Esophagus mucosa (tissue), 1 donor: ENCODE data around the gene AGR3. TPM values are rescaled to one million over a fixed set of nuclear protein-coding genes. Genes with fewer than 3 reads are reported as not detected.
A peak's percentile ranks its signal among the peaks of the same experiment; 100 is the strongest.
"Not testable (repeated sequence)": the region's sequence is repeated elsewhere in the genome, so short reads cannot be mapped to it uniquely, and the experiment has no call there.

ENCODE experiments used
- ATAC-seq: fragments of 200-7000 bp; cut with Tn5 transposase; one replicate; pipeline ENCODE4 v1.9.1; 2020
- total RNA-seq: library from RNA; stranded (reverse); gene quantifications from one replicate; pipeline ENCODE4 v1.2.4, GENCODE V29; 2023
- donor health status: DM: yes; HTN: yes; CAD: no.

Gene AGR3
- total RNA-seq, 1 donor from 2014 or later: not detected

GRCh38 chr7:16891338-16891737, 9.6 kb upstream of the AGR3 start:
- ATAC-seq: peak; percentile 69

GRCh38 chr7:16889851-16890415, 8.2 kb upstream of the AGR3 start:
- ATAC-seq: no peak

GRCh38 chr7:16889305-16889704, 7.5 kb upstream of the AGR3 start:
- no peak for ATAC-seq

- ATAC-seq: no peak
Observed at GRCh38 chr7:16883918-16884317, 2.1 kb upstream of the AGR3 start.

GRCh38 chr7:16880554-16880953, 1.2 kb downstream of the AGR3 start:
- ATAC-seq: no peak

GRCh38 chr7:16879181-16879580, 2.6 kb downstream of the AGR3 start:
- no peak for ATAC-seq

GRCh38 chr7:16875861-16876260, 5.9 kb downstream of the AGR3 start:
- no peak for ATAC-seq

GRCh38 chr7:16874066-16874465, 7.7 kb downstream of the AGR3 start:
- no peak for ATAC-seq

GRCh38 chr7:16867328-16867727, 14.5 kb downstream of the AGR3 start:
- ATAC-seq: no peak

- not testable (repeated sequence) for ATAC-seq
Observed at GRCh38 chr7:16853189-16853588, 28.6 kb downstream of the AGR3 start.

GRCh38 chr7:16851829-16852228, 30.0 kb downstream of the AGR3 start:
- ATAC-seq: no peak

- ATAC-seq: peak; percentile 23
Observed at GRCh38 chr7:16850614-16851466, 30.9 kb downstream of the AGR3 start.

GRCh38 chr7:16849296-16850148, 32.3 kb downstream of the AGR3 start:
- no peak for ATAC-seq

GRCh38 chr7:16847381-16847860, 34.4 kb downstream of the AGR3 start:
- ATAC-seq: peak; percentile 36

- ATAC-seq: no peak
Observed at GRCh38 chr7:16846601-16847165, 35.1 kb downstream of the AGR3 start.

- ATAC-seq: no peak
Observed at GRCh38 chr7:16845746-16846145, 36.0 kb downstream of the AGR3 start.

- no peak for ATAC-seq
Observed at GRCh38 chr7:16841681-16842080, 40.1 kb downstream of the AGR3 start.

- ATAC-seq: no peak
Observed at GRCh38 chr7:16840094-16840493, 41.7 kb downstream of the AGR3 start.

GRCh38 chr7:16839646-16840045, 42.1 kb downstream of the AGR3 start:
- no peak for ATAC-seq

GRCh38 chr7:16838891-16839290, 42.9 kb downstream of the AGR3 start:
- ATAC-seq: no peak

GRCh38 chr7:16838386-16838785, 43.4 kb downstream of the AGR3 start:
- ATAC-seq: no peak

GRCh38 chr7:16836481-16836880, 45.3 kb downstream of the AGR3 start:
- ATAC-seq: no peak

- no peak for ATAC-seq
Observed at GRCh38 chr7:16833373-16833772, 48.4 kb downstream of the AGR3 start.
